ENCODE data around the gene FAM118A. TPM values are rescaled to one million over a fixed set of nuclear protein-coding genes. Genes with fewer than 3 reads are reported as not detected.
A peak's percentile ranks its signal among the peaks of the same experiment; 100 is the strongest.
"Not testable (repeated sequence)": the region's sequence is repeated elsewhere in the genome, so short reads cannot be mapped to it uniquely, and the experiment has no call there.

Gene FAM118A
- total RNA-seq, 2 experiments from 2014 or later = 35.6 to 37.0 TPM

DNA sequence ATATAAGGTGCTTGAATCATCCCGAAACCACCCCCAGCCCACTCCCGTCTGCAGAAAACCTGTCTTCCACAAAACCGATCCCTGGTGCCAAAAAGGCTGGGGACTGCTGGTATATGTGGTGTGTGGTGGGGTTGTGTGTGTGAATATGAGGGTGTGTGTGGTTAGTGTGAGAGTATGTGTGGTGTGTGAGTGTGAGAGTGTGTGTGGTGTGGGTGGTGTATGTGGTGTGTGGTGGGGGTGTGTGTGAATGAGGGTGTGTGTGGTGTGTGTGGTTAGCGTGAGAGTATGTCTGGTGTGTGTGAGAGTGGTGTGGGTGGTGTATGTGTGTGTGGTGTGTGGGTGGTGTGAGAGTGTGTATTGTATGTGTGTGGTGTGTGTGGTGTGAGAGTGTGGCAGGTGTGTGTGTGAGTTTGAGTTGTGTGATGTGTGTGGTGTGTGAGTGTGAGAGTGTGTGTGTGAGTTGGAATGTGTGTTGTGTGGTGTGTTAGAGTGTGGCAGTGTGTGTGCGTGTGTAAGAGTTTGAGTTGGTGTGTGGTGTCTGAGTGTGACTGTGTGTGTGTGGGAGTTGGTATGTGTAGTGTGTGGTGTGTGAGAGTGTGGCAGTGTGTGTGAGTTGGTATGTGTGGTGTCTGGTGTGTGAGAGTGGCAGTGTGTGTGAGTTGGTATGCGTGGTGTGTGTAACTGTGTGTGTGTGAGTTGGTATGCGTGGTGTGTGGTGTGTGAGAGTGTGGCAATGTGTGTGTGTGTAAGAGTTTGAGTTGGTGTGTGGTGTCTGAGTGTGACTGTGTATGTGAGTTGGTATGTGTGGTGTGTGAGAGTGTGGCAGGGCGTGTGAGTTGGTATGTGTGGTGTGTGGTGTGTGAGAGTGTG is 18.4 kb upstream of the FAM118A start:
- ChIA-PET POLR2A (no interaction called here), CTCF (no interaction called here)
- H3K27ac Mint-ChIP-seq = no peak overlapping the region
- no peak for DNase-seq
- H3K27me3 Mint-ChIP-seq = peaks cover 1% of the 10 kb centered on the region
- H3K36me3 Mint-ChIP-seq (ENCODE audit: low read depth) = no peaks in the 10 kb centered on the region
- H3K9me3 Mint-ChIP-seq = no peaks in the 10 kb centered on the region
- peaks cover 9% of the 10 kb centered on the region for H3K4me1 Mint-ChIP-seq
- no peak overlapping the region for H3K4me3 Mint-ChIP-seq

DNA sequence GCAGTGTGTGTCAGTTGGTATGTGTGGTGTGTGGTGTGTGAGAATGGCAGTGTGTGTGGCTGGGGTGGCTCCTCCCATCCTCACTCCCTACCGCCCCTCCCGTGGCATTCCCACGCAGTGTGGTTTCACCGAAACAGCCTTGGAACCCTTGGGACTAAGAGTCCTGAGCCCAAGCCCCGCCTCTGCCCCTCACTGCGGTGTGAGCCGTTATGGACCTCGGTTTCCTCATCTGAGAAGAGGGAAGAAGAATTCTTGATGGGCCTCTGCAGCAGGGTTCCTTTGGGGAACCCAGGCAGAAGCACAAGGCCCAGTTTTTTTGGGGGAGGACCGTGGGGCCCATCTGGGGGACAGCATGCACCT is 17.8 kb upstream of the FAM118A start:
- Mint-ChIP-seq H3K27me3 (no peaks in the 10 kb centered on the region), H3K36me3 (ENCODE audit: low read depth) (no peaks in the 10 kb centered on the region), H3K4me1 (peaks cover 15% of the 10 kb centered on the region), H3K27ac (no peak overlapping the region), H3K4me3 (no peak overlapping the region), H3K9me3 (no peaks in the 10 kb centered on the region)
- no peak for DNase-seq
- CTCF ChIA-PET = no interaction called here
- POLR2A ChIA-PET = no interaction called here

DNA sequence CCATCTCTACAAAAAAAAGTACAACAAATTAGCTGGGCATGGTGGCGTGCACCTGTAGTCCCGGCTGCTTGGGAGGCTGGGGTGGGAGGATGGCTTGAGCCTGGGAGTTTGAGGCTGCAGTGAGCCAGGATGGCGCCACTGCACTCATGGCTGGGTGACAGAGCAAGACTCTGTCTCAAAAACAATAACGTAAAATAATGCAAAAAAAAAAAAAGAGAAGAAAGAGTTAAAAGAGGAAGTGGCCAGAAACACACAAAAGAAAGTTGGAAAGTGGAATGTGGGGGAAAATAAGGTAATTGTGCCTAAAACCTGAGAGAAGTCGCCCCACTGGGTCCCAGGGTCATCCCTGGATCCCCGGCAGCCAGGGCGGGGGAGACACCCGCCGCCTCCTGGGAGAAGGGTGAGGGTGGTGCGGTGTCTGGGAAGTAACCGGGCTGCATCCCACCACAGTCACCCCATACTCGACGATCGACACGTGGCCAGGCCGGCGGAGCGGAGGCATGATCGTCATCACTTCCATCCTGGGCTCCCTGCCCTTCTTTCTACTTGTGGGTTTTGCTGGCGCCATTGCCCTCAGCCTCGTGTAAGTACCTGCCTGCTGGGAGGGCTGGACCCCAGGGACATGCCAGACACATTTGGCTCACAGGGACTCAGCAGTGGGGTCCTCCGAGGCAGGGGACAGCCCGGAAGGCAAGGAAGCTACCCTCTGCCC is 16.8 kb upstream of the FAM118A start:
- no peak for DNase-seq
- ChIA-PET POLR2A (no interaction called here), CTCF (no interaction called here)
- no peak overlapping the region for H3K27ac Mint-ChIP-seq
- no peaks in the 10 kb centered on the region for H3K27me3 Mint-ChIP-seq
- no peaks in the 10 kb centered on the region for H3K36me3 Mint-ChIP-seq (ENCODE audit: low read depth)
- H3K4me3 Mint-ChIP-seq = no peak overlapping the region
- peaks cover 23% of the 10 kb centered on the region for H3K4me1 Mint-ChIP-seq
- no peaks in the 10 kb centered on the region for H3K9me3 Mint-ChIP-seq

DNA sequence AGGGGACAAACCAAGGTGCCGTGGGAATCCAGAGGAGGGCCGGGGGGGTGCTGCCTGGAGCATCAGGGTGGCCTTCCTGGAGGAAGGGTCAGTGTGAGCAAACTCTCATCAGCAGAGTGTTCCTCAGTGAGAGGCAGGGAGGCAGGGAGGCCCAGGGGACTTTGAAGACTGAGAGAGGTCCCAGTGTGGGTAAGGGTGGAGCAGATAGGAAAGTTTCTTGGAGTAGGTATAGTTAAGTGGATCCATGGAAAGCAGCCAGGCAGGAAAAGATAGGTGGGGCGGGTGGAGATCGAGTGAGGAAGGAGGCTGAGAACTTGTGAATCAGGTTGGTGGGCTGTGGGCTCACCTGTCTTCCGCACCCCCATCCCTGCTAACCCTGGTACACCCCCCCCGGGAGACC is 15.7 kb upstream of the FAM118A start:
- peak overlapping the region; percentile 63 for H3K27ac Mint-ChIP-seq
- CTCF ChIA-PET = interaction anchor here (1.7 kb wide), 1 partner anchor 30 kb away, joined by 4 read pairs; no protein-coding TSS in a partner anchor
- no peak for DNase-seq
- POLR2A ChIA-PET = no interaction called here
- H3K4me3 Mint-ChIP-seq = no peak overlapping the region
- H3K27me3 Mint-ChIP-seq = no peaks in the 10 kb centered on the region
- no peaks in the 10 kb centered on the region for H3K36me3 Mint-ChIP-seq (ENCODE audit: low read depth)
- peaks cover 31% of the 10 kb centered on the region for H3K4me1 Mint-ChIP-seq
- no peaks in the 10 kb centered on the region for H3K9me3 Mint-ChIP-seq

DNA sequence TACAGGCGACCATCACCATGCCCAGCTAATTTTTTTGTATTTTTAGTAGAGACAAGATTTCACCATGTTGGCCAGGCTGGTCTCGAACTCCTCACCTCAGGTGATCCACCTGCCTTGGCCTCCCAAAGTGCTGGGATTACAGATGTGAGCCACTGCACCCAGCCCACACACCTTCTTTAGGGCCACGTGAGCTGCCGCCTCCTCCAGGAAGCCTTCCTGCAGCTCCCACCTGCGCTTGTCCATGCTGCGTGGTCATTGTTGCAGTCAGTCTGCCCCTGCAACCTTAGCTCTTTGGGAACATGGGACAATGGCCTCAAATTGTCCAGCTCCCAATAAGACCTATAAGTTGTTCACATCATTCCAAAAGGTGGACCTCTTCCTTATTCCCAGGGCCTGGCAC is 14.7 kb upstream of the FAM118A start:
- not testable (repeated sequence) for H3K4me3 Mint-ChIP-seq; H3K36me3 Mint-ChIP-seq (ENCODE audit: low read depth); H3K27me3 Mint-ChIP-seq; H3K9me3 Mint-ChIP-seq; H3K27ac Mint-ChIP-seq; DNase-seq
- ChIA-PET CTCF (interaction anchor here (0.6 to 1.7 kb wide), 2 partner anchors 29 to 1186 kb away, joined by 3 to 4 read pairs; no protein-coding TSS in a partner anchor), POLR2A (interaction anchor here (0.7 kb wide), 1 partner anchor 373 kb away, joined by 3 read pairs; no protein-coding TSS in a partner anchor)
- peaks cover 34% of the 10 kb centered on the region for H3K4me1 Mint-ChIP-seq

DNA sequence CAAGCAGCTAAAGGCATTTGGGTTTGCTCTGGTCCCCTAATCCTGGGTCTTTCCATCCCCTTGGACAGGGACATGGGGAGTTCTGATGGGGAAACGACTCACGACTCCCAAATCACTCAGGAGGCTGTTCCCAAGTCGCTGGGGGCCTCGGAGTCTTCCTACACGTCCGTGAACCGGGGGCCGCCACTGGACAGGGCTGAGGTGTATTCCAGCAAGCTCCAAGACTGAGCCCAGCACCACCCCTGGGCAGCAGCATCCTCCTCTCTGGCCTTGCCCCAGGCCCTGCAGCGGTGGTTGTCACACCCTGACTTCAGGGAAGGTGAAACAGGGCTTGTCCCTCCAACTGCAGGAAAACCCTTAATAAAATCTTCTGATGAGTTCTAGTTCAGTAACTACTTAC is 14.2 kb upstream of the FAM118A start:
- H3K9me3 Mint-ChIP-seq = no peaks in the 10 kb centered on the region
- ChIA-PET POLR2A (interaction anchor here (0.7 kb wide), 1 partner anchor 373 kb away, joined by 3 read pairs; no protein-coding TSS in a partner anchor), CTCF (interaction anchor here (1.7 to 2.9 kb wide), 2 partner anchors 12 to 28 kb away, joined by 4 to 13 read pairs; no protein-coding TSS in a partner anchor)
- no peak for DNase-seq
- peaks cover 34% of the 10 kb centered on the region for H3K4me1 Mint-ChIP-seq
- H3K27me3 Mint-ChIP-seq = no peaks in the 10 kb centered on the region
- no peaks in the 10 kb centered on the region for H3K36me3 Mint-ChIP-seq (ENCODE audit: low read depth)
- H3K27ac Mint-ChIP-seq = peak overlapping the region; percentile 89
- H3K4me3 Mint-ChIP-seq = no peak overlapping the region

DNA sequence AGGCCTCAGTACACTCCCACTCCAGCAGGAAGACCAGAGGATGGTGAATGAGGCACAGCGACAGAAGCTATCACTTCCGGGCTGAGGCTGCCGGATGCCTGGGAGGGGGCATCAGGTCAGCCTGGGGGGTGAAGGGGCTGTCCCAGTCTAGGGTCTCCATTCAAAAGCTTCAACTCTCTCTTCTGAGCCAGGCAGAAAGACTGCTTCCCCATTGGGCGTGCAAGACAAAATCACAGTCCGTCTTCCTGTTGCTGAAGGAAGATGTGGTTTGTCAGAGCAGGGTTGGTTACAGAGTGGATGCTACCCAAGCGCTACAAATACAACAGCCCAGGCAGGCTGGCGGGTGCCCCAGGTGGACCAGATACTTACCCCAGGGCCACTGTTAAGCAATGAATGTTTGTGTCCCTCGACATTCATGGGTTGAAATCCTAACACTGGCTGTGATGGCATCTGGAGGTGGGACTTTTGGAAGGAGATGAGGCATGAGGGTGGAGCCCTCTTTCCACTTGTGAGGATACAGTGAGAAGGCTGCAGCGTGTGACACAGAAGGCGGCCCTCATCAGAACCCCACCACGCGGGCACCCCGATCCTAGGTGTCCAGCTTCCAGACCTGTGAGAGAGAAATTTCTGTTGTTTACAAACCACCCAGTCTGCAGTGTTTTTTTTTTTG is 13.0 kb upstream of the FAM118A start:
- POLR2A ChIA-PET = no interaction called here
- H3K9me3 Mint-ChIP-seq = no peaks in the 10 kb centered on the region
- peak overlapping the region; percentile 42 for H3K4me3 Mint-ChIP-seq
- CTCF ChIA-PET = interaction anchor here (0.5 to 2.9 kb wide), 4 partner anchors 9 to 240 kb away, joined by 3 to 13 read pairs (median 4); no protein-coding TSS in a partner anchor
- H3K27ac Mint-ChIP-seq = peak overlapping the region; percentile 89
- no peaks in the 10 kb centered on the region for H3K36me3 Mint-ChIP-seq (ENCODE audit: low read depth)
- no peaks in the 10 kb centered on the region for H3K27me3 Mint-ChIP-seq
- peak; percentile 66 for DNase-seq
- peaks cover 34% of the 10 kb centered on the region for H3K4me1 Mint-ChIP-seq

DNA sequence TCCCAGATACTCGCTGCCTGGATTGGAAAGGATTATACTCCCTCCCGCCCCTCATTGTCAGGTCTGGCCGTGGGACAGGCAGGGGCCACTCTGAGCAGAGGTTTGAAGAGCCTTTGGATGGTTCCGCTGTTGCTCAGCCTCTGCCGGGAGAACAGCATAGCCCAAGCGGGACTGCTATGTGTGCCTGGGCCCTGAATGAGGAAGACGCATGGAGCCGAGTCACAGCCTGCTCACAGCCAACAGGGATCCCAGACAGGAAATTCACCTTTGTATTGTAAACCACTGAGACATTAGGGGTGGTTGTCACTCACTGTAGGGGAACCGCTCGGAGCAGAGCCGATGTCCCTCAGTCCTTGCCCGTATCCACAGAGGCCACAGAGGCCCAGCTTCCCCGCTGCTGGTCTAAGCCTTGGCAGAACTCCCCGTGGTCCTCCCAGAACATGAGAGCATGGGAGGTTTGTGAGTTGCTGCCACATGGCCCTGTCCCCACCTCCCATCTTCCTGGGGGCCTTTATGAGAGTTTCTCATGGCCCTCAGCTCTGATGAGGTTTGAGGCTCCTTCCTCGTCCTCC is 10.7 kb upstream of the FAM118A start:
- Mint-ChIP-seq H3K36me3 (ENCODE audit: low read depth) (no peaks in the 10 kb centered on the region), H3K9me3 (no peaks in the 10 kb centered on the region), H3K27me3 (no peaks in the 10 kb centered on the region), H3K4me3 (no peak overlapping the region), H3K4me1 (peaks cover 38% of the 10 kb centered on the region), H3K27ac (no peak overlapping the region)
- POLR2A ChIA-PET = no interaction called here
- CTCF ChIA-PET = interaction anchor here (0.9 kb wide), 1 partner anchor 44 kb away, joined by 5 read pairs; no protein-coding TSS in a partner anchor
- no peak for DNase-seq

DNA sequence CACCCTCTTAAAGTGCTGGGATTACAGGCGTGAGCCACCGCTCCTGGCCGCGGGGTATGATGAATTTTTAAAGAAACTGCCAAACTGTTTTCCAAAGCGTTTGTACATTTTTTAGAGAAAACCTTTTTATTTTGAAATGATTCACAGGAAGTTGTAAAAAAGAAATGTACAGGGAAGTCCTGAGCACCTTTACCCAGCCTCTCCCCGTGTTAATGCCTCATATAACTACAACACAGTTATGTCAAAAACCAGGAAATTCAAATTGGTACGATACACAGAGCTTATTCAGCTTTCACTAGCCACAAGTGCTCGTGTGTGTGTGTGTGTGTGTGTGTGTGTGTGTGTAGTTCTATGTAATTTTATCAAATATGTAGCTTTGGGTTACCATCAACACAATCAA is 7.0 kb upstream of the FAM118A start:
- Mint-ChIP-seq H3K27me3 (no peaks in the 10 kb centered on the region), H3K36me3 (ENCODE audit: low read depth) (no peaks in the 10 kb centered on the region), H3K4me3 (no peak overlapping the region), H3K27ac (no peak overlapping the region), H3K4me1 (peaks cover 19% of the 10 kb centered on the region), H3K9me3 (no peaks in the 10 kb centered on the region)
- POLR2A ChIA-PET = no interaction called here
- CTCF ChIA-PET = no interaction called here
- DNase-seq = no peak

DNA sequence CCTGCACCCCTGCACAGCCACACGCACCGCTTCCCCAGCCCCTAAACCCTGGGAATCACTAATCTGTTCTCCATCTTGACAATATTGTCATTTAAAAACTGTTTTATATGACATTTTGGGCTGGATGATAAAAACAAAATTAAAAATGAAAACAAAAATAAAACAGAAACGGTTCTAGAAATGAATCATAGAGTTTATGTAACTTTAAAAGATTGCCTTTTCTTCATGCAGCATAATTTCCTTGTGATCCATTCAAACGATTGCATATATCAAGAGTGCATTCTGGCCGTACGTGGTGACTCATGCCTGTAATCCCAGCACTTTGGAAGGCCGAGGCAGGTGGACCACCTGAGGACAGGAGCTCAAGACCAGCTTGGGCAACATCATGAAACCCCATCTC is 6.6 kb upstream of the FAM118A start:
- Mint-ChIP-seq H3K27ac (peak overlapping the region; percentile 41), H3K9me3 (no peaks in the 10 kb centered on the region), H3K4me3 (no peak overlapping the region), H3K27me3 (no peaks in the 10 kb centered on the region), H3K36me3 (ENCODE audit: low read depth) (no peaks in the 10 kb centered on the region), H3K4me1 (peaks cover 17% of the 10 kb centered on the region)
- DNase-seq = no peak
- POLR2A ChIA-PET = no interaction called here
- CTCF ChIA-PET = no interaction called here

DNA sequence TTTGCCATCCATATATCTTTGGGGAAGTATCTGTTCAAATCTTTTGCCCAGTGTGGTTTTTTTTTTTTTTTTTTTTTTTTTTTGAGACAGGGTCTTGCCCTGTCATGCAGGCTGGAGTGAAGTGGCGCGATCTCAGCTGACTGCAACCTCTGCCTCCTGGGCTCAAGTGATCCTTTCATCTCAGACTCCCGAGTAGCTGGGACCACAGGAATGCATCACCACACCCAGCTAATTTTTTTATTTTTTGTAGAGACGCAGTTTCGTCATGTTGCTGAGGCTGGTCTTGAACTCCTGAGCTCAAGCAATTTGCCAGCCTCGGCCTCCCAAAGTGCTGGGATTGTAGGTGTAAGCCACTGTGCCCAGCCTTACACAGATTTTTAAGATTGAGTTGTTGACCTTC is 4.8 kb upstream of the FAM118A start:
- ChIA-PET POLR2A (no interaction called here), CTCF (interaction anchor here (0.9 kb wide), 1 partner anchor 9 kb away, joined by 3 read pairs; no protein-coding TSS in a partner anchor)
- no peak for DNase-seq
- no peaks in the 10 kb centered on the region for H3K36me3 Mint-ChIP-seq (ENCODE audit: low read depth)
- H3K27ac Mint-ChIP-seq = no peak overlapping the region
- H3K4me1 Mint-ChIP-seq = peaks cover 19% of the 10 kb centered on the region
- no peaks in the 10 kb centered on the region for H3K9me3 Mint-ChIP-seq
- H3K4me3 Mint-ChIP-seq = no peak overlapping the region
- H3K27me3 Mint-ChIP-seq = no peaks in the 10 kb centered on the region

DNA sequence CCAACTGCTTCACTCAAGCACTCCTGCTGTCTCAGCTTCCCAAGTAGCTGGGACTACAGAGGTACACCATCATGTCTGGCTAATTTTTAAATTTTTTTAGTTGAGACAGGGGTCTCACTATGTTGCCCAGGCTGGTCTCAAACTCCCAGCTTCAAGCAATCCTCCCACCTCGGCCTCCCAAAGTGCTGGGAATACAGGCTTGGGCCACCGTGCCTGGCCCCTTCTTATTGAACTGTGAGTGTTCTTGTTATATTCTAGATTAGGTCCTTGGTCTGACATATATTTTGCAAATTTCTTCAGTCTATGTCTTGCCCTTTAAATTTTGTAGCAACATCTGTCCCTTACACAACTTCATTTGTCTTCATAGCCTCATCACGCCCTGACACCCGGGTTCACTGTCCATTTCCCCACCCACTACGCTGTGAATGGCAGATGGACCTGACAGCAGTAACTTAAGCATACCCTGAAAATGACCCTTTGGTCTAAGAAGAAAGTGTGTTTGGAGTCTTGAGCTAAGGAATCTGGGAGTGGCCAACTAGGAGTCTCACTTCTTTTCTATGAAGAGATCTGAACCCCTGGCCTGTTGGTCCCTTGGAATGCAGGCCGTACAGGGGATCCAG is 4.2 kb upstream of the FAM118A start:
- H3K27ac Mint-ChIP-seq = no peak overlapping the region
- CTCF ChIA-PET = interaction anchor here (0.9 kb wide), 1 partner anchor 9 kb away, joined by 3 read pairs; no protein-coding TSS in a partner anchor
- no peaks in the 10 kb centered on the region for H3K36me3 Mint-ChIP-seq (ENCODE audit: low read depth)
- no peaks in the 10 kb centered on the region for H3K9me3 Mint-ChIP-seq
- no peak for DNase-seq
- POLR2A ChIA-PET = no interaction called here
- no peaks in the 10 kb centered on the region for H3K27me3 Mint-ChIP-seq
- H3K4me1 Mint-ChIP-seq = peaks cover 21% of the 10 kb centered on the region
- H3K4me3 Mint-ChIP-seq = no peak overlapping the region
